HepG2 (cell line): ENCODE results near the gene INTS15. TPM values are rescaled to one million over a fixed set of nuclear protein-coding genes. Genes with fewer than 3 reads are reported as not detected.

ENCODE experiments used
- ATM ChIP-seq: fragments of 450-650 bp; IDR thresholded peaks from 2 replicates; pipeline ENCODE4 v1.7.1; 2017; ENCODE audit warnings: mild to moderate bottlenecking, borderline replicate concordance
- NCOA2 ChIP-seq: sonication (generic); formaldehyde crosslinking; IDR thresholded peaks from 2 replicates; pipeline ENCODE4 v1.8.0; 2022; ENCODE audit warnings: inconsistent platforms
- ZNF609 ChIP-seq: sonication (generic); formaldehyde crosslinking; IDR thresholded peaks from 2 replicates; pipeline ENCODE4 v1.4.0; 2020; ENCODE audit warnings: mild to moderate bottlenecking, missing genetic modification reagents, borderline replicate concordance
- ZSCAN31 ChIP-seq: sonication (generic); formaldehyde crosslinking; IDR thresholded peaks from 2 replicates; pipeline ENCODE4 v1.5.0; 2020; ENCODE audit warnings: low read depth, mild to moderate bottlenecking, missing genetic modification reagents
- polyA plus RNA-seq, 8 experiments: library from polyadenylated mRNA; depleted of rRNA in 3 of 8; stranded (reverse) in 7 of 8; unstranded in 1 of 8; fragments of >200 nt; fragmentation: Illumina TruSeq in 4 of 8; extraction: Trizol in 4 of 8; gene quantifications; 2 replicates each; pipeline versions ENCODE4 v1.2.1 to v1.2.3, GENCODE V29; 2011 to 2016; ENCODE audit warnings: low read depth in 4 of 8, missing spikeins in 1 of 8, mixed read lengths in 1 of 8; ENCODE audit not compliant: insufficient read depth in 1 of 8
- total RNA-seq, 5 experiments: library from RNA; depleted of rRNA; stranded (reverse); fragments of >200 nt; fragmentation: Illumina TruSeq; extraction: Trizol; gene quantifications; 2 replicates each; pipeline ENCODE4 v1.2.3, GENCODE V29; 2016; ENCODE audit warnings: low read depth in 1 of 5
- TF ChIP-seq, protein P1 (sequence below): sonication (generic); formaldehyde crosslinking; IDR thresholded peaks from 2 replicates; pipeline ENCODE4 v1.4.0; 2020; ENCODE audit warnings: mild to moderate bottlenecking, missing genetic modification reagents
- TF ChIP-seq, protein P2 (sequence below): sonication (generic); formaldehyde crosslinking; IDR thresholded peaks from 2 replicates; pipeline ENCODE4 v1.4.0; 2020; ENCODE audit warnings: missing genetic modification reagents
- TF ChIP-seq, protein P3 (sequence below): sonication (generic); formaldehyde crosslinking; IDR thresholded peaks from 2 replicates; pipeline ENCODE4 v1.8.1; 2023; ENCODE audit warnings: mild to moderate bottlenecking, moderate library complexity, missing genetic modification reagents
- TF ChIP-seq, protein P4 (sequence below): sonication (generic); formaldehyde crosslinking; IDR thresholded peaks from 2 replicates; pipeline ENCODE4 v1.8.1; 2023; ENCODE audit warnings: missing genetic modification reagents, mild to moderate bottlenecking, borderline replicate concordance
- TF ChIP-seq, protein P5 (sequence below): sonication (generic); formaldehyde crosslinking; conservative IDR thresholded peaks from 2 replicates; pipeline ENCODE4 v1.5.0; 2020; ENCODE audit warnings: missing genetic modification reagents
- TF ChIP-seq, protein P6 (sequence below): sonication (generic); formaldehyde crosslinking; IDR thresholded peaks from 2 replicates; pipeline ENCODE4 v1.5.1; 2020; ENCODE audit warnings: mild to moderate bottlenecking, moderate library complexity, missing genetic modification reagents

Gene INTS15
- total and polyA plus RNA-seq, 2 of the 13 experiments (the other 11 are each of a cell fraction or from before 2014, with no cell fraction given): 16.3 to 25.7 TPM

GRCh38 chr7:6577369-6578113 is 12.3 kb upstream of the INTS15 start, which contains the start of gene ZDHHC4 (continued):
- TF ChIP-seq ZNF609 (CRISPR knock-in tag) (peak; percentile 37; the same call in 1 of the 2 replicates), ZSCAN31 (CRISPR knock-in tag) (peak; percentile 95), NCOA2 (CRISPR knock-in tag) (peak; percentile 57; the same call in 1 of the 2 replicates), ATM (no peak)
- TF ChIP-seq, protein P1, sequence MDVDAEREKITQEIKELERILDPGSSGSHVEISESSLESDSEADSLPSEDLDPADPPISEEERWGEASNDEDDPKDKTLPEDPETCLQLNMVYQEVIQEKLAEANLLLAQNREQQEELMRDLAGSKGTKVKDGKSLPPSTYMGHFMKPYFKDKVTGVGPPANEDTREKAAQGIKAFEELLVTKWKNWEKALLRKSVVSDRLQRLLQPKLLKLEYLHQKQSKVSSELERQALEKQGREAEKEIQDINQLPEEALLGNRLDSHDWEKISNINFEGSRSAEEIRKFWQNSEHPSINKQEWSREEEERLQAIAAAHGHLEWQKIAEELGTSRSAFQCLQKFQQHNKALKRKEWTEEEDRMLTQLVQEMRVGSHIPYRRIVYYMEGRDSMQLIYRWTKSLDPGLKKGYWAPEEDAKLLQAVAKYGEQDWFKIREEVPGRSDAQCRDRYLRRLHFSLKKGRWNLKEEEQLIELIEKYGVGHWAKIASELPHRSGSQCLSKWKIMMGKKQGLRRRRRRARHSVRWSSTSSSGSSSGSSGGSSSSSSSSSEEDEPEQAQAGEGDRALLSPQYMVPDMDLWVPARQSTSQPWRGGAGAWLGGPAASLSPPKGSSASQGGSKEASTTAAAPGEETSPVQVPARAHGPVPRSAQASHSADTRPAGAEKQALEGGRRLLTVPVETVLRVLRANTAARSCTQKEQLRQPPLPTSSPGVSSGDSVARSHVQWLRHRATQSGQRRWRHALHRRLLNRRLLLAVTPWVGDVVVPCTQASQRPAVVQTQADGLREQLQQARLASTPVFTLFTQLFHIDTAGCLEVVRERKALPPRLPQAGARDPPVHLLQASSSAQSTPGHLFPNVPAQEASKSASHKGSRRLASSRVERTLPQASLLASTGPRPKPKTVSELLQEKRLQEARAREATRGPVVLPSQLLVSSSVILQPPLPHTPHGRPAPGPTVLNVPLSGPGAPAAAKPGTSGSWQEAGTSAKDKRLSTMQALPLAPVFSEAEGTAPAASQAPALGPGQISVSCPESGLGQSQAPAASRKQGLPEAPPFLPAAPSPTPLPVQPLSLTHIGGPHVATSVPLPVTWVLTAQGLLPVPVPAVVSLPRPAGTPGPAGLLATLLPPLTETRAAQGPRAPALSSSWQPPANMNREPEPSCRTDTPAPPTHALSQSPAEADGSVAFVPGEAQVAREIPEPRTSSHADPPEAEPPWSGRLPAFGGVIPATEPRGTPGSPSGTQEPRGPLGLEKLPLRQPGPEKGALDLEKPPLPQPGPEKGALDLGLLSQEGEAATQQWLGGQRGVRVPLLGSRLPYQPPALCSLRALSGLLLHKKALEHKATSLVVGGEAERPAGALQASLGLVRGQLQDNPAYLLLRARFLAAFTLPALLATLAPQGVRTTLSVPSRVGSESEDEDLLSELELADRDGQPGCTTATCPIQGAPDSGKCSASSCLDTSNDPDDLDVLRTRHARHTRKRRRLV: no peak
- TF ChIP-seq, protein P2, sequence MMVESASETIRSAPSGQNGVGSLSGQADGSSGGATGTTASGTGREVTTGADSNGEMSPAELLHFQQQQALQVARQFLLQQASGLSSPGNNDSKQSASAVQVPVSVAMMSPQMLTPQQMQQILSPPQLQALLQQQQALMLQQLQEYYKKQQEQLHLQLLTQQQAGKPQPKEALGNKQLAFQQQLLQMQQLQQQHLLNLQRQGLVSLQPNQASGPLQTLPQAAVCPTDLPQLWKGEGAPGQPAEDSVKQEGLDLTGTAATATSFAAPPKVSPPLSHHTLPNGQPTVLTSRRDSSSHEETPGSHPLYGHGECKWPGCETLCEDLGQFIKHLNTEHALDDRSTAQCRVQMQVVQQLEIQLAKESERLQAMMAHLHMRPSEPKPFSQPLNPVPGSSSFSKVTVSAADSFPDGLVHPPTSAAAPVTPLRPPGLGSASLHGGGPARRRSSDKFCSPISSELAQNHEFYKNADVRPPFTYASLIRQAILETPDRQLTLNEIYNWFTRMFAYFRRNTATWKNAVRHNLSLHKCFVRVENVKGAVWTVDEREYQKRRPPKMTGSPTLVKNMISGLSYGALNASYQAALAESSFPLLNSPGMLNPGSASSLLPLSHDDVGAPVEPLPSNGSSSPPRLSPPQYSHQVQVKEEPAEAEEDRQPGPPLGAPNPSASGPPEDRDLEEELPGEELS (CRISPR knock-in tag): peak; percentile 58
- TF ChIP-seq, protein P3, sequence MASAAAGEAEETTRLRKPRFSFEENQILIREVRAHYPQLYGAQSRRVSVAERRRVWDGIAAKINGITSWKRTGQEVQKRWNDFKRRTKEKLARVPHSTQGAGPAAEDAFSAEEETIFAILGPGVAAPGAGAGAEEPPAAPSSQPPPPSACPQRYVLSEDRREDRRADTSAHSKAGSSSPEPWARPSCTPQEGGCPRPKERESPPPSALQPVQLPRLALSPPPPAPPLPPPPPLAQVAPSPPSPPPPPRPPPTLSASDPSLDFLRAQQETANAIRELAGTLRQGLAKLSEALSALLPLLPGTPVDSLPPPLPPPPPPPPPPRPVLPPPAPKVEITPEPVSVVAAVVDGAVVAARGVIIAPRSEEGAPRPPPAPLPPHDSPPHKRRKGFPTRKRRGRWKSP (CRISPR knock-in tag): no peak
- TF ChIP-seq, protein P4, sequence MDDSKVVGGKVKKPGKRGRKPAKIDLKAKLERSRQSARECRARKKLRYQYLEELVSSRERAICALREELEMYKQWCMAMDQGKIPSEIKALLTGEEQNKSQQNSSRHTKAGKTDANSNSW: no peak
- TF ChIP-seq, protein P5, sequence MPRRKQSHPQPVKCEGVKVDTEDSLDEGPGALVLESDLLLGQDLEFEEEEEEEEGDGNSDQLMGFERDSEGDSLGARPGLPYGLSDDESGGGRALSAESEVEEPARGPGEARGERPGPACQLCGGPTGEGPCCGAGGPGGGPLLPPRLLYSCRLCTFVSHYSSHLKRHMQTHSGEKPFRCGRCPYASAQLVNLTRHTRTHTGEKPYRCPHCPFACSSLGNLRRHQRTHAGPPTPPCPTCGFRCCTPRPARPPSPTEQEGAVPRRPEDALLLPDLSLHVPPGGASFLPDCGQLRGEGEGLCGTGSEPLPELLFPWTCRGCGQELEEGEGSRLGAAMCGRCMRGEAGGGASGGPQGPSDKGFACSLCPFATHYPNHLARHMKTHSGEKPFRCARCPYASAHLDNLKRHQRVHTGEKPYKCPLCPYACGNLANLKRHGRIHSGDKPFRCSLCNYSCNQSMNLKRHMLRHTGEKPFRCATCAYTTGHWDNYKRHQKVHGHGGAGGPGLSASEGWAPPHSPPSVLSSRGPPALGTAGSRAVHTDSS (CRISPR knock-in tag): no peak
- TF ChIP-seq, protein P6, sequence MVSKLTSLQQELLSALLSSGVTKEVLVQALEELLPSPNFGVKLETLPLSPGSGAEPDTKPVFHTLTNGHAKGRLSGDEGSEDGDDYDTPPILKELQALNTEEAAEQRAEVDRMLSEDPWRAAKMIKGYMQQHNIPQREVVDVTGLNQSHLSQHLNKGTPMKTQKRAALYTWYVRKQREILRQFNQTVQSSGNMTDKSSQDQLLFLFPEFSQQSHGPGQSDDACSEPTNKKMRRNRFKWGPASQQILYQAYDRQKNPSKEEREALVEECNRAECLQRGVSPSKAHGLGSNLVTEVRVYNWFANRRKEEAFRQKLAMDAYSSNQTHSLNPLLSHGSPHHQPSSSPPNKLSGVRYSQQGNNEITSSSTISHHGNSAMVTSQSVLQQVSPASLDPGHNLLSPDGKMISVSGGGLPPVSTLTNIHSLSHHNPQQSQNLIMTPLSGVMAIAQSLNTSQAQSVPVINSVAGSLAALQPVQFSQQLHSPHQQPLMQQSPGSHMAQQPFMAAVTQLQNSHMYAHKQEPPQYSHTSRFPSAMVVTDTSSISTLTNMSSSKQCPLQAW (CRISPR knock-in tag): peak; percentile 89
